Measurements from ENCODE around the gene INSC.

GRCh38 chr11:15228331-15228849 is 113.7 kb downstream of the INSC start:
- TF ChIP-seq POLR2A (IDR thresholded peaks at IDR 0.05; ENCODE audit: low read depth, low read length) (no peak), TAF1 (IDR thresholded peaks at IDR 0.05; ENCODE audit: borderline replicate concordance, low read depth, low read length) (no peak)
